ENCODE measurements around the gene BEST3.
"Not testable (repeated sequence)": the region's sequence is repeated elsewhere in the genome, so short reads cannot be mapped to it uniquely, and the experiment has no call there.

BEST3 gene

DNA sequence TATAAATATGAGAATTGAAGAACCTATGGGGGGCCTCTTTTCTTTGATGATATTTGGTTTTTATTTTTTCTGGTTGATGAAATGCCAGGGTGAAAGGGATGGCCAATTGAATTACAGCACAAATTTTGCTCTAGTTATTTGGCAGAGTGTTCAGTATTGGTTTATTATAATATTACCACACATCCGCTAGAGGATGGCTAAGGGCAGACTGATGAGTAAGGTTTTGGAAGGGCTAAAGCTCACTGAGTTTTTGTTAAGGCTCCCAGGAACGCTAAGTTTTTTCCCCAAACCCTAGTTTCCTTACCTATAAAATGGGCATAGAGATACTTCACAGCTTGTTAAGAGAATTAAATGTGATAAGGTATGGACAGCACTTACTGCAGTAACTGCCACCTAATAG, 54.1 kb downstream of the BEST3 start:
- no peak for DNase-seq

DNA sequence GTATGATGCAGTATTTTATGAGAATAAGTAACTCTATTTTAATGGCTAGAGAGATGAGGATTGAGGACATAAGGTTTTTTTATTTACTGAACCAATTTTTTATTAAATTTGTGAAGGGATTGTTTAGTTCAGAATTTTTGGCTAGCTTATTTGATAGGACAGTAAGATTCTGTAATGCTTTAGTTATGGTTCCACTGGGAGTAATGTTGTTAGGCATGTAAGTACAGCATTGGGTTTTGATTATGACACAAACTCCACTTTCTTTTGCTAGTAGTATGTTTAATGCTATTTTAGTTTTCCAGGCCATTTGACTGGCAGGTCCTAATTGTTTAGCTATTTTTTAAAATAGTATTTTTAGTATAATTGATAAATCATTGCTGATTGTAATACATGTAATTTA, 54.6 kb downstream of the BEST3 start:
- DNase-seq, result no peak

DNA sequence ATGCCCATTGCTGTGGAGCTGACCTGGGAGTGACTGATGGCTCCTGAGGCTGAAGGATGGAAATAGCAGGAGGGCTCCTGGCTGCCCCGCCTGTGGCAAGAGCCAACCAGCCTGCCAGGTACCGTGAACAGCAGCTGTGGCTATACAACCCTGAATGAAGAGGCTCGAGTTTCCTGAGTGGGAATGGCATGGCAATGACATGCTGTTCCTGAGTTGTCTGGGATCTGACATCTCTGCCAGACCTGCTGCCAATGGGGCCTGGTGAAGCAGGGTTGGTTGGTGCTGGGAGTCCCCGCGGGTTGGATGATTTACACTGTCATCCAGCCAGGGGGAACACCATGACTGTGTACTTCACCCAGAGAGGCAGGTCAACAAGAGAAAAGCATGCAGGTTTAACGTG, 56.6 kb downstream of the BEST3 start:
- DNase-seq, result no peak

DNA sequence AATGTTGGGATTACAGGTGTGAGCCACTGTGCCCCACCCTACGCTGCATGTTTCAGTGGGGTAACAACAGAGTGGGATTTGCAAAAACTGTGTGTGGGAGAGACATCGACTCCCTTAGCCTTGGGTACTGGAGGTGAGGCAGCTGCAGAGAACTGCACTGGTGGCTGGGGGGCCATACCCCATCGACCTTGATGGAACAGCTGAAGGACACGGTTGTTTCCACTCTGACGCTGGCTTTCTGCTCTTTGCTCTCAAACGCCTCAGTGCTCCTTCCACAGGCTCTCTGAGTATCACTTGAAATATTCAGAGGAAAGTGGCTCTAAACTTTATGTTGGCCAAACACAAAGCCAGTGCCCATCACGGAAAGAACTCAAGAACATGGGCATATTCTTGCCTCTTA, 57.6 kb downstream of the BEST3 start:
- DNase-seq, result no peak

DNA sequence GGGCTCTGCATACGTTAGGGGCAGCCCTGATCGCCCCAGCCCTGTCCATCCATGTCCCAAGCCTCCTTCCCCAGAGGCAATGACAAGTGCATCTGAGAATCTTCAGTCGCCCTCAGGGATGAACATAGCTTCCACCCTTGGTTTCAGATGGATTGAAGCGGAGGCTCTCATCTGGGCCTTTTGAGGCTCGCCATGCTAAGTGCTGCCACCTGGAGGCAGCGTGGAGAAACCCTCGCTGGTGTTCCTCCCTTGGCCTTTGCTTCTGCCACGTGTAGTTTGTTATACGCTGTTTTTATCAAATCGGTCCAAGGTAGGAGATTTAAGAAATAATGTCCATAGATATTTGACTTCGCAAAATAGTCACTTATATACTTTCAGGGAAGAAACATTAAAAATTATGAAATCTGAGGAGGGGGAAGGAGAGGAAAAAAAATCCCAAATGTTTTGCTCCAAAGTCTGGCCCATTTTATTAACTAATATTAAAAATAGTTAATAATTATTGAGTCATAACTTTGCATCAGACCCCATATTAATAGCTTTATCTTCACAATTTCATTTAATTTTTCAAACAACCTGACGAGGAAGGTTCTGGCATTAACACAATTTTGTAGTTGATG, 59.6 kb downstream of the BEST3 start:
- peak; percentile 47 for DNase-seq

DNA sequence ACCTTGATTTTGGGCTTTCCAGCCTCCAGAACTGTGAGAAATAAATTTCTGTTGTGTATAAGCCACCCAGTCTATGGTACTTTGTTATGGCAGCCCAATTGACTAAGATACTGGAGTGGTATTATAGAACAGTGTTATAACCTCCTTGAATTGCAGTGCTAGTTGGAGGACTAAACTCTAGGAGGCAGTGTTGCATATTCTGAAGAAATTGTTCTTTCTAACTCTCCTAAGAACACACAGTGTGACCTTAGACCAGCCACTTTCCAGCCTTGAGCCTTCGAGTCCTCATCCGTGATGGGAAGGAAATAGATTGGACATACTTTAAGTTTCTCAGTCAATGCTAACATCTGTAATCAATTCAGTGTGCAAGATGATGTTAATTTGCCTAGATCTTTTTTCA, 66.0 kb downstream of the BEST3 start:
- DNase-seq, result no peak

DNA sequence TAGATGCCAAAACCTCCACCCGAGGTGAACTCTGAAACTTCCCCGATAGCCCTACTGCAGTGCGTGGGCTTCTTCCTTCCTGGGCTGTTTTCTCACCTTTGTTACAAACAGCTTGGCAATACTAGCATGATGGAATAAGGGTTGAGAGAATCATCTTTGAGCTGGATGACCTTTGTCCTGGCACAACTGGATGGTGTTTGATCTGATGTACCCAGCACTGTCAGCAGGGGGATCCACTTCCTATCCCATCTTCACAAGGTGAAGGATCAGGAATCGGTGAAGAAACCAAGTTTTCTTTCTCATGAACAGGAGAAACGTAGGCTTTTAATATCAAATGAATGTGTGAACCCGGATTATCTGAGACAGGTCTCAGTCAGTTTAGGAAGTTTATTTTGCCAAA, 68.9 kb downstream of the BEST3 start:
- DNase-seq, result no peak

DNA sequence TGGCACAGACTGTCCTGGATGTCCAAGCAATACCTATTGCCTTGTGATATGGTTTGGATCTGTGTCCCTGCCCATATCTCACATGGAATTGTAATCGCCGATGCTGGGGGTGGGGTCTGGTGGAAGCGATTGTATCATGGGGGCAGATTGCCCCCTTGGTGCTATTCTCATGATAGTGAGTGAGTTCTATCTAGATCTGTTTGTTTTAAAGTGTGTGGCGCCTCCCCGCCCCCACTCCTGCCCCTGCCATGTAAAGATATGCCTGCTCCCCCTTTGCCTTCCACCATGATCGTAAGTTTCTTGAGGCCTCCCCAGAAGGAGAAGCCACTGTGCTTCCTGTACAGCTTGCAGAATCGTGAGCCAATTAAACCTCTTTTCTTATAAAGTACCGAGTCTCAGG, 71.6 kb downstream of the BEST3 start:
- DNase-seq, result no peak

DNA sequence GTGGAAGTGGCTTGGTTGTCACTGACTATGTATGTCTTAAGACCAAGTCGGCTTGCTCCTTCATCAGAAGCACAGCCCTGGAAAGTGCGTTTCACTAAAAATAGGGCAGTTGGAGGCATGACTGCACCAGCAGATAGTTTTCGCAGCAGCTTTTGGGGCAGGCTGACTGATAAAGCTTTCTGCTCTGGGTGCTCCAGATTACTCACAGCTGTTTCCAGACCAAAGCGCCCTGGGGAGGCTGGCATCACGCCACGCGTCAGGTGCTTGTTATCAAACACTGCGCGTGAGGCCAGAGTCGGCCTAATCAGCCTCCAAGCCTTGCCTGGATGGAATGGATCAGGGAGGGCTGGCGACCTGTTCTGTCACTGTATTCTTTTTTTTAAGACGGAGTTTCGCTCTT, 75.1 kb downstream of the BEST3 start:
- DNase-seq, result peak; percentile 68

DNA sequence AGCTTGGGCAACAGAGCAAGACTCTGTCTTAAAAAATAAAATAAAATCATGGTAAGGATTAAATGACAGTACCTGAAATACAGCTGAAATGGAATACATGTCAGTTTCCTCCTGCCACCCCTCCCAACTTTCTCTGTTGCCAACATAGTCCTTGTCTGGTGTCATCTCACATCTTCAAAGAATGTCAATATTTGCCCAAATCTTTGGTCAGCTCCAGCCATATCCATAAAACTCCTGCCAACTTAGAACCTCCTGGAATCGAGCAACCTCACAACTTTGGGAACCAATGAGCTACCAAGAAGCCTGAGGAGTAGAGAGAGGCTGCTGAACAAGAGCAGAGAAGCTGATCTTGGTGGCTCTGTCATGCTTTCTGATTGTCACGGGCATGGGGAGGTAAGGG, 77.6 kb downstream of the BEST3 start:
- no peak for DNase-seq

DNA sequence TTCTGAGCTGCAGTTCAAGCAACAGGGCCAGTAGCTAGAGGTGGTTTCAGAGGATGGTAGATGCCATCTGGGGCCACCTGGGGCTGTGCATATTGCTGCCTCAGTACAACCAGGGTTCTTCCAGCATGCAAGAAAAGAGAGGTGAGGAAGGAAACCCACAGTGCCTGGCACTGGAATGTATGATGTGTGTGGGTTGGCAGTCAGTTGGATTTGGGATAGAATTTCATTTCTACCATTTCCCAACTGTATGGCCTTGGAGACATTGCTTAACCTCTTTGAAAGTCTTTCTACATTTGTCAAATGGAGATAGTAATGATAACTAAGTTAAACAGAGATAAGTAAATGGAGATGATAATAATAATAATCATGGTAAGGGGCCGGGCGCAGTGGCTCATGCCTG, 78.2 kb downstream of the BEST3 start:
- no peak for DNase-seq

DNA sequence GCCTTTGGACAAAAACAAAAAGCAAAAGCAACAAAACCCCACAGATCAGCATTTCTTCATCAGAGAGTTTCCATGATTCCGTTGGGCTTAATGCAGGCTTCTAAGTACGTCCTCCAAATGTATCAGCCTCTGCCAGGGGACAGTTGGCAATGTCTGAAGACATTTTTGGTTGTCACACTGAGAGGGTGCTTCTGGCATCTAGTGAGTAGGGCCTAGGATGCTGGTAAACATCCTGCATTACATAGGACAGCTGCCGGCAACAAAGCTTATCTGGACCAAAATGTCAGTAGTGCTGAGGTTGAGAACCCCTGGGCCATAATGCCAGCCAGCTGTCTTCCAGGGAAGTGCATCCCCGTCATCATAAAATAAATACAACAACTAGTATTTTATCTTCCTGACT, 79.0 kb downstream of the BEST3 start:
- no peak for DNase-seq

DNA sequence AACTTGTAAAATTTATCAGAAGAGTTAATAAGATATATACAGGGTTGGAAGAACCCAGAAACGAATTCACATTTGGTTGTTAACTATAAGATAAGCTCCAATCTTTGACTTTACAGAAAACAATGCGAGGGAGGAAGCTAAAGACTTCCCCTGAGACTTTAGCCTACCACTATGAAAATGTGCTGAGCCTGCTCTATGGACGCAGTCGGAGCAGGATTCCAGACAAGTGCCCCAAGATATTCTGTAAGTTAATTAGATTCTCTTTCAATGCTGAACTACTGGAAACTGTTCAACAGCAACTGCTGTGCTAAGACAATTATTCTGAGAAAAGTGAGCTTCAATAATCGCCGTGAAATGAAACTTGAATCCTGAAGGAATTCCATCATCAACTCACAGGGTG, 80.1 kb downstream of the BEST3 start:
- DNase-seq, result no peak

DNA sequence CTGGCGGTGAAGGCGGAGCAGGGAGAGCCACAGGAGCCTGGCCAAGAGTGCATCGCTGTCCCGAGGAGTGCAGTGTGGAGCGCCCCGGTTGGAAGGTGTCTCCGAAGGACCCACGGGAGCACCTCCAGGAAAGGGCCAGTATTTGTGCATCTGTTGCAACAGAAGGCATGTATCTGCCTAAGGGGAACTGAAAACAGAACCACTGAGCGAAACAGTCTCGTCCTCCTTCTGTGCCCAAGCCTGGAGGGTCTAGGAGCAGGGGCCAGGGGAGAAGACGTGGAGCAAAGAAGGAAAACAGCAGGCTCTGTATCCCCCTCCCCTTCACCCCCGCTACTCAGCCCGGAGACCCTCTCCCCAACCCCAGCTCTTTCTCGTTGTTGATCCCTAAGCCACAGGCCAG, 83.1 kb downstream of the BEST3 start:
- DNase-seq, result no peak

DNA sequence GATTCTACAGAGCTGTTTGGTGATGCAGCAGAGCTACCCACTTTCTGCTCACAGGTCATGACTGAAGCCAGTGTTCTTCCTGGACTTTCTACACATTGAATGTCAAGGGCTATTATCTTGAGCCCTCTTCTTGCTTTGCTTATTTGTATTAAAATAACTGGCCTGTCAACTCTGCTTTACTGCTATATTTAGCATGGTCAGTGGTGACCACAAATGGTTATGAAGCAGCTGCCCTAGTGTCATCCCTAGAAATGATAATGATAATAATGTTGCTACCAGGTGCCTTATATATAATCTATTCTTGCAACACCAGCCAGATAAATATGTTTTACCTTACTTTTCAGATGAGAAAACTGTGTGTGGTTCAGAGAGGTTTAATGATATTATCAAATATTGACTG, 85.8 kb downstream of the BEST3 start:
- DNase-seq, result no peak

DNA sequence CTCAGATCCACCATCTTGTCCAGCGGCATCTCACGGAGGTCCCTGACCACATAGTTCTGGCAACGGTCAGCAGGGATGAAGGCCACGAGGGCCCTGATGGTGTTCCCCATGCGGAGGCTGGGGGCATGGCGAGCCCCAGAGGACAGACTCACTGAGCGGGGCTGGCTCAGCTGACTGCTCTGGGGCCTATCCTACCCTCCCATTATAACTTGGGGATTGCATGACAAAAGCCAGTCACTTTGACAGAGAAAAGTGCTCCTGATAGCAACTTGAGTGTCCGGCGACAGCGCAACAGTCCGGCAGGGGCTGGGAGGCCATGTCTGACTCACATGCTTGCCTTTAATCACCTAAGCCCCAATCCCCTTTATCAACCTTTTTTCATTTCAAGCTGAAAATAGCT, 88.4 kb downstream of the BEST3 start, which contains the start of gene LRRC10:
Gene LRRC10 (minus strand): TSS at position 179 of the 400 bp plus-strand sequence. CDS start 69 bp downstream, at position 110.
- no peak for DNase-seq

DNA sequence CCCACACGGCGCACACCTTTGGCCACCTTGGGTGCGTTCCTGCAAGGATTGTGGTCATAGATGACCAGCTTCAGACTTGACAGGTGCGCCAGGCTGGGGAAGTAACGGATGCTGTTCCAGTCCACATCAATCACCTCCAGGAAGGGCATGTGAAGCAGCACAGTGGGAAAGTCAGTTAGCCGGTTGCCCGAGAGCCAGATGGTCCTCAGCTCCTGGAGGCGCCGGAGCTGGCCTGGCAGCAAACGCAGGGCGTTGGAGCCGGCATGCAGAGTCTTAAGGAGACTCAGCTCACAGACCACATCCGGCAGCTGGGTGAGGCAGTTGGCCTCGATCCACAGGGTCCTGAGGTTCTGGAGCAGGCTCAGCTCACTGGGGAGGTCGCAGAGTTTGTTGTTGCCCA, 89.0 kb downstream of the BEST3 start:
- DNase-seq, result no peak

DNA sequence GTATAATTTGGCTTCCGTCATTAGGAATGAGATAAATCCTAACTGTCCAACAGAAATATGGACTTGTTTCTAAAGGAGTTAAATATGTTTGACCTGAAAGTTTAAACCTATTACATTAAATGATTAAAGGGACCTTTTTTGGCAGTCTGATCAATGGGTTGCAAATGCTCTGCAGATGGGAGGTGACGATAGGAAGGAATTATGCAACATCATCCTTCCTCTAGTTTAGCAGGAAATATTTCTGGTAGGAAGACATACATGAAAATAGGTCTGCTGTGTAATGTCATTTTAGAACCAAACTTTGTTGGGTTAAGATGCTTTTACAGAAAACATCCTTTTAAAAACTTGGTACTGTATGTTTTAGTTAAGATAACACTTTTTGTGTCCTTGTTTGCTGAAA, 91.0 kb downstream of the BEST3 start:
- no peak for DNase-seq

DNA sequence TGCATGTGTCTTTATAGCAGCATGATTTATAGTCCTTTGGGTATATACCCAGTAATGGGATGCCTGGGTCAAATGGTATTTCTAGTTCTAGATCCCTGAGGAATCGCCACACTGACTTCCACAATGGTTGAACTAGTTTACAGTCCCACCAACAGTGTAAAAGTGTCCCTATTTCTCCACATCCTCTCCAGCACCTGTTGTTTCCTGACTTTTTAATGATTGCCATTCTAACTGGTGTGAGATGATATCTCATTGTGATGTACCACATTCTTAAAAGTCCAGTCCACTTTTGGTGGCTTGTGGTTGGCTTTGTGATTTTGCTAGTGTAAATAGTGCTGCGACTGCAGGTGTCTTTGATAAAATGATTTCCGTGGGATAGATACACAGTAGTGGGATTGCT, 94.8 kb downstream of the BEST3 start:
- DNase-seq, result not testable (repeated sequence)

Measured in NCI-H1105 (cell line).